ENCODE results near the gene CHRNA1. TPM values are rescaled to one million over a fixed set of nuclear protein-coding genes. Genes with fewer than 3 reads are reported as not detected.

Gene CHRNA1
- total RNA-seq, 2 donors from 2014 or later = not detected

DNA sequence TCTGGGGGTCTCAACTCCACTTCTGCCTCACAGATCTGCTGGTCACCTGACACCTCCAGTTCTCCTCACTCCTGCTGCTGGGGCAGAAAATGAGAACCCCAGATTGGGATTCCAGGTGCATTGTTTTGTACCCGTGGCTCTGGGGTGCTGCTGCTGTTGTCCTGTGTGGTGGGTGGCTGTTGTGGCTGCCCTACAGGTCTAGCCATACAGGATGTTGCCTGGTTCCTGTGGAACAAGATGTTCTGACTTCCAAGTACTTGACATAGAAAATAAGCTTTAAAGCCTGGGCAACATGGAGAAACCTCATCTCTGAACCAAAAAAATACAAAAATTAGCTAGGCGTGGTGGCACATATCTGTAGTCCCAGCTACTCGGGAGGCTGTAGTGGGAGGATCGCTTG is 38.1 kb downstream of the CHRNA1 start:
- Histone ChIP-seq H3K36me3 (ENCODE audit: control insufficient read depth, insufficient read depth, low read length) (no peaks in the 10 kb centered on the region), H3K27me3 (ENCODE audit: control insufficient read depth, insufficient read depth, low read length, poor library complexity, severe bottlenecking) (peaks cover 26% of the 10 kb centered on the region), H3K9me3 (ENCODE audit: control insufficient read depth, low read length) (no peaks in the 10 kb centered on the region), H3K4me1 (ENCODE audit: control insufficient read depth, insufficient read depth, low read length) (no peaks in the 10 kb centered on the region), H3K27ac (ENCODE audit: low read depth, low read length) (no peak overlapping the region), H3K4me3 (ENCODE audit: low read length) (no peak overlapping the region), H3K9ac (ENCODE audit: extremely low read depth, low read length, poor library complexity, severe bottlenecking) (no peak overlapping the region)
- 67 to 85% methylated on average over 2 to 4 of the region's 4 CpGs for WGBS, 2 experiments (ENCODE audit: insufficient coverage in 1 of 2, insufficient read length in 1 of 2)
- H3K4me3 Mint-ChIP-seq = no peak overlapping the region
- H3K4me1 Mint-ChIP-seq = no peaks in the 10 kb centered on the region
- peaks cover 29% of the 10 kb centered on the region for H3K27me3 Mint-ChIP-seq (ENCODE audit: insufficient read depth)
- peaks cover 1% of the 10 kb centered on the region for H3K9me3 Mint-ChIP-seq
- TF ChIP-seq CTCF (conservative IDR thresholded peaks at IDR 0.05) = no peak
- DNase-seq = no peak
- H3K36me3 Mint-ChIP-seq (ENCODE audit: low read depth) = no peaks in the 10 kb centered on the region
- no peak overlapping the region for H3K27ac Mint-ChIP-seq

DNA sequence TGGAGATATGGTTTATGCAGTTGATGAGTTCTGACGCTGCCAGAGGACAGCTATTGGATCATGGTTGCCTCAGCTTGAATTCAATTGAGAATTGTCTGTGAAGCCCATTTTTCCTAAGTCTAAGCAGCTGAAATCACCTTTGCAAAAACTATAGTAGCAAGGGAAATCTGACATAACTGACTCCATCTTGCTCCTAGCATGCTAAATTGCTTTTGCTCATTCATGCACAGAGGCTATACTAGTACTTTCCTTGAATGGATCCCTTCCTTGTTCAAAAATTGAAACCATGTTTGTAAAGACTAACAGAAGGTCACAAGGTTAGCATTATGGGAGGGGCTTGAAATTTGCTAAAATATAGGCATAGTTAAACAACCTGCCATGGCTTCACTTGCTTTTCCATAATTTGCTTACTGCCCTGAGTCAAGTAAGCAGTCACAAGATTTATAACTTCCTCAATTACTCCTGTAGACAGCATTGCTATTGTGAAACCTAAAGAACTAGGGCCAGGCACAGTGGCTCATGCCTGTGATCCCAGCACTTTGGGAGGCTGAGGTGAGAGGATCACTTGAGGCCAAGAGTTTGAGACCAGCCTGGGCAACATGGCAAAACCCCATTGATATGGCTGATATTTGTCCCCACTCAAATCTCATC is 41.2 kb downstream of the CHRNA1 start:
- H3K9ac ChIP-seq (ENCODE audit: extremely low read depth, low read length, poor library complexity, severe bottlenecking) = no peak overlapping the region

GRCh38 chr2:174719016-174719415 is 45.3 kb downstream of the CHRNA1 start:
- Mint-ChIP-seq H3K9me3 (peaks cover 6% of the 10 kb centered on the region), H3K36me3 (ENCODE audit: low read depth) (no peaks in the 10 kb centered on the region), H3K4me3 (no peak overlapping the region), H3K4me1 (no peaks in the 10 kb centered on the region), H3K27me3 (ENCODE audit: insufficient read depth) (no peaks in the 10 kb centered on the region), H3K27ac (no peak overlapping the region)
- H3K4me3 ChIP-seq (ENCODE audit: low read length) = no peak overlapping the region
- peaks cover 4% of the 10 kb centered on the region for H3K9me3 ChIP-seq (ENCODE audit: control insufficient read depth, low read length)
- 77 to 92% methylated on average over 3 to 4 of the region's 4 CpGs for WGBS, 2 experiments (ENCODE audit: insufficient coverage in 1 of 2, insufficient read length in 1 of 2)
- H3K27ac ChIP-seq (ENCODE audit: low read depth, low read length) = no peak overlapping the region
- no peak overlapping the region for H3K9ac ChIP-seq (ENCODE audit: extremely low read depth, low read length, poor library complexity, severe bottlenecking)
- H3K4me1 ChIP-seq (ENCODE audit: control insufficient read depth, insufficient read depth, low read length) = no peaks in the 10 kb centered on the region
- TF ChIP-seq CTCF (conservative IDR thresholded peaks at IDR 0.05) = no peak
- no peak for DNase-seq
- no peaks in the 10 kb centered on the region for H3K27me3 ChIP-seq (ENCODE audit: control insufficient read depth, insufficient read depth, low read length, poor library complexity, severe bottlenecking)
- H3K36me3 ChIP-seq (ENCODE audit: control insufficient read depth, insufficient read depth, low read length) = no peaks in the 10 kb centered on the region

More for the DNA sequence above, 41.2 kb downstream of the CHRNA1 start:
- H3K4me3 Mint-ChIP-seq = no peak overlapping the region
- H3K27me3 ChIP-seq (ENCODE audit: control insufficient read depth, insufficient read depth, low read length, poor library complexity, severe bottlenecking) = no peaks in the 10 kb centered on the region
- no peaks in the 10 kb centered on the region for H3K36me3 Mint-ChIP-seq (ENCODE audit: low read depth)
- no peak for DNase-seq
- no peak overlapping the region for H3K4me3 ChIP-seq (ENCODE audit: low read length)
- H3K4me1 ChIP-seq (ENCODE audit: control insufficient read depth, insufficient read depth, low read length) = no peaks in the 10 kb centered on the region
- no peaks in the 10 kb centered on the region for H3K36me3 ChIP-seq (ENCODE audit: control insufficient read depth, insufficient read depth, low read length)
- peaks cover 4% of the 10 kb centered on the region for H3K9me3 ChIP-seq (ENCODE audit: control insufficient read depth, low read length)
- H3K27ac Mint-ChIP-seq = no peak overlapping the region
- TF ChIP-seq CTCF (conservative IDR thresholded peaks at IDR 0.05) = no peak
- H3K27me3 Mint-ChIP-seq (ENCODE audit: insufficient read depth) = peaks cover 5% of the 10 kb centered on the region
- H3K4me1 Mint-ChIP-seq = no peaks in the 10 kb centered on the region
- WGBS, 2 experiments (ENCODE audit: insufficient coverage in 1 of 2, insufficient read length in 1 of 2) = 91 to 100% methylated on average over 1 of the region's 1 CpG
- peaks cover 6% of the 10 kb centered on the region for H3K9me3 Mint-ChIP-seq
- H3K27ac ChIP-seq (ENCODE audit: low read depth, low read length) = no peak overlapping the region
